Duodenal mucosa (tissue), 2 donors: ENCODE data around the gene SYN1.
A peak's percentile ranks its signal among the peaks of the same experiment; 100 is the strongest.

Source experiments
- H3K27ac ChIP-seq: one replicate; pipeline ENCODE4 v1.7.0; 2013; ENCODE audit warnings: low read depth, low read length
- H3K27me3 ChIP-seq, 2 donors: one replicate each; pipeline ENCODE4 v1.7.0; 2013; ENCODE audit warnings: low read length in 2 of 2, control low read depth in 1 of 2; ENCODE audit not compliant: insufficient read depth in 2 of 2, control insufficient read depth in 1 of 2
- H3K36me3 ChIP-seq, 2 donors: one replicate each; pipeline ENCODE4 v1.7.0; 2013; ENCODE audit warnings: low read length in 2 of 2, control low read depth in 1 of 2; ENCODE audit not compliant: insufficient read depth in 2 of 2, control insufficient read depth in 1 of 2
- H3K4me1 ChIP-seq, 2 donors: one replicate each; pipeline ENCODE4 v1.7.0; 2013; ENCODE audit warnings: low read length in 2 of 2, control low read depth in 1 of 2; ENCODE audit not compliant: insufficient read depth in 2 of 2, control insufficient read depth in 1 of 2
- H3K4me3 ChIP-seq, 2 donors: one replicate each; pipeline ENCODE4 v1.7.0; 2013; ENCODE audit warnings: low read length in 2 of 2, low read depth in 1 of 2
- H3K9ac ChIP-seq, 2 donors: one replicate each; pipeline ENCODE4 v1.7.0; 2013; ENCODE audit warnings: low read length in 2 of 2, low read depth in 1 of 2
- H3K9me3 ChIP-seq, 2 donors: one replicate each; pipeline ENCODE4 v1.7.0; 2013; ENCODE audit warnings: low read length in 2 of 2, control low read depth in 1 of 2; ENCODE audit not compliant: control insufficient read depth in 1 of 2

SYN1 gene

DNA sequence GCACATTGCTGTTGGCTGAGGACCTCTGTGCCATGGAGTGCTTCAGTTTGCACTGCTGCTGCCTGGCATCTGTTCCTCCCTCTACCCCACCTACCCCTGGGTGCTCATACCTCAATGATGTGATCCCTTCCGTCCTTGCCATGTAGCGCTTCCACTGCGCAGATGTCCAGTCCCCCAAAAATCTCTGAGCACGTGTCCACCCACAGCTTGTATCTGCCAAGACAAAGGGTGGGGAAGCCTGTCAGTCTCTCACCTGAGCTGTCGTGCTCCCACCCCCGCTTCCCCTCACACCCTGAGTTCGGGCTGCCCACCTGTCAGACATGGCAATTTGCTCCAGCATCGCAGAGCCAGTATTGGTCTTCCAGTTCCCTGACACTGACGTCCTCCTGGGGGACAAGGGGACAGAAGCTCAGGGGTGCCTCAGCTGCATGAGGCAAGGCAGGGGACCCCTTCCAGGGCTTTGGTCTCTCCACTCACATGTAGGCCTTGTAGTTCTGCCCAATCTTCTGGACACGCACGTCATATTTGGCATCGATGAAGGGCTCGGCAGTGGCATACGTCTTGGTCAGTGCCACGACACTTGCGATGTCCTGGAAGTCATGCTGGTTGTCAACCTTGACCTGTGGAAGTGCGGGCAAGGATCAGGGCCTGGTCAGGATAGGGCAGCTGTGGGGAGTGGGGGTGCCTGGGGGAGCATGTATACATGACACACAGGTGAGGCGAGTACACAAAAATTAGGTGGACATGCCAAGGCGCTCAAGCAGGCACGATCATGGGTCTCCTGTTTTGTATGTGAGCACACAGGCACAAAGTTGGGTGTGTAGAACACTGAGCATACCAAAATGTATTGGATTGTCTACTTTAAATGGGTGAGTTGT is 43.4 kb downstream of the SYN1 start:
- Histone ChIP-seq H3K4me3 (no peak overlapping the region), H3K27ac (no peak overlapping the region), H3K36me3 (peaks cover 6 to 8% of the 10 kb centered on the region in 2 donors), H3K9me3 (no peaks in the 10 kb centered on the region), H3K9ac (no peak overlapping the region), H3K27me3 (no peaks in the 10 kb centered on the region), H3K4me1 (peaks cover 8 to 10% of the 10 kb centered on the region in 2 donors)

DNA sequence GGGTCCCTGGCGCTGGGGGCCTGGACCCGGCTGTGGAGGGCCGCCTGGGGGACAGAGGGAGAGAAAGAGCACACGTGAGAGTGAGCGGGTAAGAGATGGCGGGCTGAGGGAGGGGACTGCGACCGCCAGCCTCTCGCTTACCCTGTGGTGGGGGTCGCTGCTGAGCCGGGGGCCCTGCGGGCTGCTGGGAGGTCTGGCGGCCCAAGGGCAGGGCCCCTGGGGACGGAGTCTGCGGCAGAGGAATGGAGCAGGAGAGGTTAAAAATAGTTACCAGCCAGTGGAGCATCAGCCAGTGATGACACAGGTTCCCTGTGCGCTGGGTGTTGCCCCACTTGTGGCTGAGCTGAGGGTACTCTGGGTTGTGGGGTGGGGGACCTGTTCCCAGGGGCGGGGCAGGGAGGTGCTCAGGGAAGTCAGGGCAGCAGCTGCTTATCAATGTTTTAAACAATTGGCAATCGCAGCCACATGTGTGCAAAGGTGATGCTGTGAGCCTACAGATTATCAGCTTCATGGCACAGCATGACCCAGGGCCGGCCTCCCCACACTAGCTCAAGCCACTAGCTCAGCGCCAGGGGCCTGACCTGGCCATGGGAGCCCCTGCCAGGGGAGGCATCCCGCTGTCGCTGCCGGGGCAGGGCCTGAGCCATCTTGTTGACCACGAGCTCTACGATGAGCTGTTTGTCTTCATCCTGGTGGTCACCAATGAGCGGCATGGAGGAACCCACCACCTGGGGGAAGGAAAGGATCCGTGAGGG is 44.9 kb downstream of the SYN1 start:
- Histone ChIP-seq H3K27me3 (no peaks in the 10 kb centered on the region), H3K36me3 (peaks cover 6 to 18% of the 10 kb centered on the region in 2 donors), H3K4me3 (no peak overlapping the region), H3K27ac (no peak overlapping the region), H3K9me3 (no peaks in the 10 kb centered on the region), H3K9ac (no peak overlapping the region), H3K4me1 (peaks cover 8 to 10% of the 10 kb centered on the region in 2 donors)

DNA sequence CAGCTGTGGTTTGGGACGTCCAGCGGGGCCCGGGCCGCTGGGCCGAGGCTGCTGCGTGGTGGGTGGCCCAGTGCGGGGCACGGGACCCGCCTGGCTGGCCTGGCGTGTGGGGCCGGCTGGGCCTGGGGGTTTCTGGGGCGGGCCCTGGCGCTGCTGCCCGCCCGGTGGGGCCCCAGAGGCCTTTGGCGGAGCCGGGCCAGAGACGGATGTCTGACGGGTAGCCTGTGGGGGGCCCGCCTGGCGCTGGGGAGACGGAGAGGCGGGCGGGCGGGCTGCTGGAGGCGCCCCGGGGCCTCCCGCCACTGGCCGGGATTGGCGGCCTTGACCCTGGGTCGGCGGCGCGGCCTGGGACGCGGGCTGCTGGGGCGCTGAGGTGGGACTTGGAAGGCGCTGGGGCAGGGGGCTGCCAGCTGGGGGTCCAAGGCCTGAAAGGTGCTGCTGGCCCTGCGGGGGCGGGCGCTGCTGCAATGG is 45.5 kb downstream of the SYN1 start:
- H3K9ac ChIP-seq = no peak overlapping the region
- no peak overlapping the region for H3K4me3 ChIP-seq
- H3K9me3 ChIP-seq = no peaks in the 10 kb centered on the region
- H3K27ac ChIP-seq = no peak overlapping the region
- H3K36me3 ChIP-seq = peaks cover 6 to 24% of the 10 kb centered on the region in 2 donors
- peaks cover 8% of the 10 kb centered on the region in 2 donors for H3K4me1 ChIP-seq
- H3K27me3 ChIP-seq = no peaks in the 10 kb centered on the region

DNA sequence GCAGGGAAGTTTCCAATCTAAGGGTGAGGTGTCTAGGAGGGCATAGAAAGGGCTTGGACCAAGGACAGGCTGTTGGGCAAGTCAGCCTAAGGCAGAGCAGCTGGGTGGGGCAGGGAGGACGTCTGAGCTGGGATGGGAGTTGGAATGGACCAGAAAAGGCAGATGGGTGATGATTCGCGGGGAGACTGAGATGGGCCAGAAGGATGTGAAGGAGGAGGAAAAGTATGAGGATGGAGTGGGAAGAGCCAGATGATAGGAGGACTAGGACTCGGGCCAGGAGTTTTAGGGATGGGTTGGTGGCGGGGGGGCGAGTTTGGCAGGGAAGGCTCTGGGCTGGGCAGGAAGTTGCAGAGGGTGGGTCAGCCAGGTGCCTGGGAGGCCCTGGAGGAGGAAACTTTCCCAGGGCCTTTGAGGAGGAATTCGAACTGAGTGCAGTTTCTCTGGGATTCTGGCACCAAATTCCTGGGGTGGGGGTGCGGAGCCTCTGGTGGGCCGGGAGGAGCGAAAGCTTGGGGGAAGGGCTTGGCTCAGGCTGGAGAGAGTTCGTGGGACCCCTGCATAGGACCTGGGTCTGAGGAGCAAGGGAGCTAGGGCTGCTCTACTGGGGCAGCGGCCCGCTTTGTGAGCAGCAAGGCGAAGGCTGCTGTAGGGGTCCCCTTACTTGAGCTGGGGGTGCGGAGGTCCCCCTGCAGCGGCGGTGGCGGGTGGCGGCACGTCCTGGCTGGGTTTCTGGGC is 46.1 kb downstream of the SYN1 start:
- H3K9me3 ChIP-seq = no peaks in the 10 kb centered on the region
- peaks cover 6 to 29% of the 10 kb centered on the region in 2 donors for H3K36me3 ChIP-seq
- H3K4me1 ChIP-seq = peaks cover 6 to 8% of the 10 kb centered on the region in 2 donors
- peak overlapping the region in 1 of 2 donors; percentile 28 for H3K4me3 ChIP-seq
- H3K9ac ChIP-seq = no peak overlapping the region
- H3K27ac ChIP-seq = no peak overlapping the region
- H3K27me3 ChIP-seq = no peaks in the 10 kb centered on the region

DNA sequence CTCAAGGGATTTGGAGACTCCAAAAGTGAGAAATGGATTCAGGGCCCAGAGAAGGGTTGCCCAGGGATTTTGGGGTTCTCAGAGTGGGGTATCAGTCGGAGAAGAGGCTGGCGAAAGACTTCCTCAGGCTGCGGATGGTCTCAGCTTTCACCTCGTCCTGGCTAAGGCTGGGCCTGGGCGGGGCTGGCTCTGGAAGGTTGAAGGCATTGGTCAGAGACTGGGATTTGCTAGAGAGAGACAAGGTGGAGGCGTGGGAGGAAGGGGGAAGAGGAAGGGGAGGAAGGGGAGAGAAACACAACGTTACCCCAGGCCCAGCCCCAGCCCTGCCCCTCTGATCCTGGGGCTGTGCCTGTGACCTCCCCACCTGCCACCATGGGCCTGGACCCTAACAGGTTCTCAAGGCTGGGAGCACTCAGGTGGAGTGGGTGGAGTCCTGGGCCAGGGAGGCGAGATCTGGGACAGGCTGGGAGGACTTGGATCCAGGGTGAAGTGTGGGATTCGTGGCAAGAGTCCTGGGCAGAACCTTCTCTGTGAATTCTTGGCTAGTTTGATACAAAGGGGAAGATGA is 46.8 kb downstream of the SYN1 start:
- H3K27me3 ChIP-seq = no peaks in the 10 kb centered on the region
- peaks cover 0 to 8% of the 10 kb centered on the region in 2 donors for H3K4me1 ChIP-seq
- H3K9me3 ChIP-seq = no peaks in the 10 kb centered on the region
- no peak overlapping the region for H3K4me3 ChIP-seq
- H3K36me3 ChIP-seq = peaks cover 6 to 35% of the 10 kb centered on the region in 2 donors
- no peak overlapping the region for H3K9ac ChIP-seq
- no peak overlapping the region for H3K27ac ChIP-seq

DNA sequence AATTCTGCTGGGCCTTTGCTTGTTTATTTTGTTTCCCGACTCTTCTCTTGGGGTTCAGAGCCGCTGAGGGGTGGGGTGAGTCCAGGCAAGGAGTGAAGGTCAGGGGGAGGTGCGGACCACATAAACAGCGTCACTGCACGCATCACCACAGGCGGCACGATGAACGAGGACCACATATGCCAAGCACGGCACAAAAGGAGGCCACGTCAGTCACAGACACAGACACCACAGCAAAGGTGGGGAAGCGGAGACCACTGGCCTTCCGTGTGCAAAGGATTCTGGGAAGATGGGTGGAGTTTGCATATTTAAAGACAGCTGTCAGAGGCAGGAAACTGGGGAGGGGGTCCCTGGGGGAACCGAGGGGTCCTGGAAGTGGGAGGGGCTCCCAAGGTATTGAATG is 47.8 kb downstream of the SYN1 start:
- Histone ChIP-seq H3K36me3 (peaks cover 13 to 44% of the 10 kb centered on the region in 2 donors), H3K27me3 (no peaks in the 10 kb centered on the region), H3K4me1 (peaks cover 0 to 8% of the 10 kb centered on the region in 2 donors)

DNA sequence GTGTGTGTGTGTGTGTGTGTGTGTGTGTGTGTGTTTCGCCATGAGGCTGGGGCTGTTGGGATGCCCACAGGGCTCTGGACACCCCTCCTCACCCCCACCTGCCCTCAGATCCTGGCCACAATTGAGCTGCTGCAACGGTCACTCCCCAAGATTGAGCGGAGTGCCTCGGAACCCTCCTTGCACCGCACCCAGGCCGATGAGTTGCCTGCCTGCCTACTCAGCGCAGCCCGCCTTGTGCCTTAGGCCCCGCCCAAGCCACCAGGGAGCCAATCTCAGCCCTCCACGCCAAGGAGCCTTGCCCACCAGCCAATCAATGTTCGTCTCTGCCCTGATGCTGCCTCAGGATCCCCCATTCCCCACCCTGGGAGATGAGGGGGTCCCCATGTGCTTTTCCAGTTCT is 48.4 kb downstream of the SYN1 start:
- Histone ChIP-seq H3K9ac (no peak overlapping the region), H3K36me3 (peaks cover 14 to 49% of the 10 kb centered on the region in 2 donors), H3K4me1 (peaks cover 0 to 8% of the 10 kb centered on the region in 2 donors), H3K27ac (no peak overlapping the region), H3K4me3 (no peak overlapping the region), H3K9me3 (no peaks in the 10 kb centered on the region), H3K27me3 (no peaks in the 10 kb centered on the region)

More for the DNA sequence above, 47.8 kb downstream of the SYN1 start:
- H3K9me3 ChIP-seq = no peaks in the 10 kb centered on the region
- no peak overlapping the region for H3K4me3 ChIP-seq
- H3K9ac ChIP-seq = no peak overlapping the region
- no peak overlapping the region for H3K27ac ChIP-seq

DNA sequence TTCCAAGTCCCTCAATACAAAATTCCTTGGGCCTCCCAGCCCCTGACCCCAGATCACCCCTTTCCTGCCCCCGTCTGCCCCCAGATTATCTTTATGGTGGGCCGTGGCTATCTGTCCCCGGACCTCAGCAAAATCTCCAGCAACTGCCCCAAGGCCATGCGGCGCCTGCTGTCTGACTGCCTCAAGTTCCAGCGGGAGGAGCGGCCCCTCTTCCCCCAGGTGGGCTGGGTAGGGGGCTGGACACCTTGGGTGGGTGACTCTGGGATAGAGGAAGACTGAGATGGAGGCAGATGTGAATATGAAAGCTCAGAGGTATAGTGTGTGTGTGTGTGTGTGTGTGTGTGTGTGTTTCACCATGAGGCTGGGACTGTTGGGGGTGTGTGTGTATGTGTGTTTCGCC is 48.9 kb downstream of the SYN1 start:
- H3K27ac ChIP-seq = no peak overlapping the region
- H3K36me3 ChIP-seq = peaks cover 14 to 49% of the 10 kb centered on the region in 2 donors

DNA sequence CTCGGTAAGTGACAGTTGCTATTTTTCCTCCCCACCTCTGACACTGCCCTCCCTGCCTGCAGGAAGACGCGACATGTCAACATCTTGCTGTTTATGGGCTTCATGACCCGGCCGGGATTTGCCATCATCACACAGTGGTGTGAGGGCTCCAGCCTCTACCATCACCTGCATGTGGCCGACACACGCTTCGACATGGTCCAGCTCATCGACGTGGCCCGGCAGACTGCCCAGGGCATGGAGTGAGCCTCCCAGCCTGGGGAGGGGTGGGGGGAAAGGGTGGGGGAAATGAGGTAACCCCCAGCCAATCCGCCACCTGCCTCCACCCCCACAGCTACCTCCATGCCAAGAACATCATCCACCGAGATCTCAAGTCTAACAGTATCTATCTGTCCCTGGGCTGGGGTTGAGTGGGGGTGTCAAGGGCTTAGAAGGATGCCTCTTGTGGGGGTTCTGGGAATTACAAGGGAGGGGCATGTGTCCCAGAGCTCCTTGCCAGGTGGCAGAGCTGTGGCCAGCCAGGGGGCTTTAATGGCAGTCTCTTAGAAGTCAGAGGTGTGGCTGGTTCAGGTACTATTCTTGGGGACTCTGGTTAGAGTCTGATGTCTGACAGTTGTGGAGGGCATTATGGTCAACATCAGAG is 50.9 kb downstream of the SYN1 start:
- Histone ChIP-seq H3K4me3 (no peak overlapping the region), H3K36me3 (peaks cover 21 to 62% of the 10 kb centered on the region in 2 donors), H3K4me1 (peaks cover 0 to 8% of the 10 kb centered on the region in 2 donors), H3K27ac (no peak overlapping the region), H3K27me3 (no peaks in the 10 kb centered on the region), H3K9me3 (no peaks in the 10 kb centered on the region), H3K9ac (no peak overlapping the region)

More for the DNA sequence above, 48.9 kb downstream of the SYN1 start:
- H3K9me3 ChIP-seq = no peaks in the 10 kb centered on the region
- peaks cover 0 to 8% of the 10 kb centered on the region in 2 donors for H3K4me1 ChIP-seq
- H3K27me3 ChIP-seq = no peaks in the 10 kb centered on the region
- H3K9ac ChIP-seq = no peak overlapping the region
- no peak overlapping the region for H3K4me3 ChIP-seq
